Lower leg skin (tissue), 3 donors: ENCODE measurements around the gene CCDC102A.

Experiments
- POLR2A ChIP-seq, 2 donors: fragments of 450-650 bp; IDR thresholded peaks; one replicate each; pipeline ENCODE4 v1.6.1; 2016 to 2017; ENCODE audit warnings: antibody characterized with exemption in 2 of 2, mild to moderate bottlenecking in 1 of 2, moderate library complexity in 1 of 2
- TF ChIP-seq, protein P1 (sequence below), 3 donors: fragments of 450-650 bp; IDR thresholded peaks; one replicate each; pipeline ENCODE4 v1.5.1; 2016; ENCODE audit warnings: antibody characterized with exemption in 3 of 3, mild to moderate bottlenecking in 3 of 3, moderate library complexity in 2 of 3

DNA sequence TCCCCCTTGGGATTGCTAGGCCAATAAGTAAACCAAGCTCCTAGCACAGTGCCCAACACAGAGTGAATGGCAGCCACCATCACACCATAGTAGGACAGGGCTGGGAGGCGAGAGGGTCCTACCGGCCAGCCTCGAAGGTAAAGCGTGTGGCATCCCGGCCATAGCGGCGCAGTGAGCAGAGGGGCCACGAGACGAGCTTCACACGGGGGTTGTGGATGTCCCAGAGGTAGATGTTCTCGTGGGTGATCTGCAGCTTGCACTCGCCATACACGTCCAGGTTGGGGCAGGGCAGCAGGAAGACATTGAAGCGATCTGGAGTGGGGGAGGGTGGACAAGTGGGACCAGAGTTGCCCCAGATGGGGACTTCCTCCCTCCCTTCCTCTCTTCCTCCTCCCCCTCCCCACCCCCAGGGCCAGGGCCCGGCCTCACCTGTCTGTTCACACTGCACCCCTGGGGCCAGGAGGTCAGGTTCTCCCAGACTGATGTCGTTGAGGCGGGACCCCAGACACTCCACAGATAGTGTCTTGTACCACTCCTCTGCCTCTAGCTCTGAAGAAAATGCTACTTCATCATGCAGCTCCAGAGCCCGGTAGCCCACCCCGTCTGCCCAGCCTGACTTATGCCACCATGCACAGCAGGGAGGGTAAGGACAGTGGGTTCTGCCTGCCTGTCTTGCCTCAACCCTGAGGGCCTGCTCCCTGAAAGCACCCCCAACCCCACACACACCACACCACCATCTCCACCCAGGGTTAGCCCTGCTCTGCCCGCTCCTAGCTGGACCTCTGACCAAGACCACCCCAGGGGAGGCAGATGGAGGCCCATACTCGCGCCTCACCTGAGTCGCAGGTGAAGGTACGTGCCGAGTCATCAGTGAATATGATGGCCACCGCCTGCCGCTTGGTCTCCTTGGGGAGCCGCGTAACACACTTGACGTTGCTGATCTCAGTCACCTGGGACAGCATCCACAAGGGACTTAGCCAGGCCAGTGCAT lies 61.4 kb downstream of the CCDC102A start:
- TF ChIP-seq, protein P1, sequence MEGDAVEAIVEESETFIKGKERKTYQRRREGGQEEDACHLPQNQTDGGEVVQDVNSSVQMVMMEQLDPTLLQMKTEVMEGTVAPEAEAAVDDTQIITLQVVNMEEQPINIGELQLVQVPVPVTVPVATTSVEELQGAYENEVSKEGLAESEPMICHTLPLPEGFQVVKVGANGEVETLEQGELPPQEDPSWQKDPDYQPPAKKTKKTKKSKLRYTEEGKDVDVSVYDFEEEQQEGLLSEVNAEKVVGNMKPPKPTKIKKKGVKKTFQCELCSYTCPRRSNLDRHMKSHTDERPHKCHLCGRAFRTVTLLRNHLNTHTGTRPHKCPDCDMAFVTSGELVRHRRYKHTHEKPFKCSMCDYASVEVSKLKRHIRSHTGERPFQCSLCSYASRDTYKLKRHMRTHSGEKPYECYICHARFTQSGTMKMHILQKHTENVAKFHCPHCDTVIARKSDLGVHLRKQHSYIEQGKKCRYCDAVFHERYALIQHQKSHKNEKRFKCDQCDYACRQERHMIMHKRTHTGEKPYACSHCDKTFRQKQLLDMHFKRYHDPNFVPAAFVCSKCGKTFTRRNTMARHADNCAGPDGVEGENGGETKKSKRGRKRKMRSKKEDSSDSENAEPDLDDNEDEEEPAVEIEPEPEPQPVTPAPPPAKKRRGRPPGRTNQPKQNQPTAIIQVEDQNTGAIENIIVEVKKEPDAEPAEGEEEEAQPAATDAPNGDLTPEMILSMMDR (IDR thresholded peaks at IDR 0.05): no peak
- no peak for TF ChIP-seq POLR2A (IDR thresholded peaks at IDR 0.05)
